Heart left ventricle (tissue), 16 donors: ENCODE results near the gene ZNF865. TPM values are rescaled to one million over a fixed set of nuclear protein-coding genes. Genes with fewer than 3 reads are reported as not detected.

ENCODE experiments used
- ATAC-seq, 4 donors: fragments of 200-7000 bp; cut with Tn5 transposase; one replicate each; pipeline ENCODE4 v1.9.1; 2020 to 2022; ENCODE audit warnings: moderate library complexity in 4 of 4, mild to moderate bottlenecking in 3 of 4, moderate number of reproducible peaks in 1 of 4
- DNase-seq, 5 donors: peaks; one replicate each; pipeline ENCODE4 v3.0.0-alpha.2; 2020
- H3K27ac ChIP-seq, 12 donors: fragments of 200-600 bp; sonication (generic) in 4 of 12; one replicate each; pipeline versions ENCODE4 v1.5.0 to v1.8.0; 2016 to 2022; ENCODE audit warnings: mild to moderate bottlenecking in 2 of 12
- H3K27me3 ChIP-seq, 9 donors: fragments of 200-600 bp; sonication (generic) in 2 of 9; one replicate each; pipeline versions ENCODE4 v1.5.1 to v1.8.0; 2016 to 2022; ENCODE audit warnings: mild to moderate bottlenecking in 3 of 9
- H3K36me3 ChIP-seq, 9 donors: fragments of 200-600 bp; sonication (generic) in 2 of 9; one replicate each; pipeline versions ENCODE4 v1.5.0 to v1.8.0; 2018 to 2022; ENCODE audit warnings: mild to moderate bottlenecking in 2 of 9
- H3K4me1 ChIP-seq, 12 donors: fragments of 200-600 bp; sonication (generic) in 4 of 12; one replicate each; pipeline versions ENCODE4 v1.5.0 to v1.8.0; 2016 to 2022; ENCODE audit warnings: mild to moderate bottlenecking in 3 of 12
- H3K4me3 ChIP-seq, 12 donors: fragments of 200-600 bp; sonication (generic) in 4 of 12; one replicate each; pipeline versions ENCODE4 v1.5.0 to v1.8.0; 2017 to 2022; ENCODE audit warnings: mild to moderate bottlenecking in 9 of 12, moderate library complexity in 4 of 12
- H3K9me3 ChIP-seq, 12 donors: fragments of 200-600 bp; sonication (generic) in 4 of 12; one replicate each; pipeline versions ENCODE4 v1.5.0 to v1.8.0; 2016 to 2022; ENCODE audit warnings: mild to moderate bottlenecking in 1 of 12
- POLR2A ChIP-seq, 2 donors: fragments of 450-650 bp; IDR thresholded peaks; one replicate each; pipeline ENCODE4 v1.6.1; 2017; ENCODE audit warnings: antibody characterized with exemption in 2 of 2, mild to moderate bottlenecking in 2 of 2, moderate library complexity in 2 of 2
- WGBS, 4 donors: extraction: QIAGEN DNeasy Blood & Tissue Kit in 2 of 4; methylation state at CpG; one replicate each; pipeline versions ENCODE4 v1.1.5 to v1.1.7; 2013 to 2018; 5-methylcytosine and 5-hydroxymethylcytosine counted together
- intact Hi-C, 10 donors: fragments of 100-400 bp; cut with DNase I; formaldehyde crosslinking; loops; one replicate each; pipeline versions ENCODE4 v1.11.1 to v1.14.2; 2022
- polyA plus RNA-seq, 2 donors: library from polyadenylated mRNA; stranded (reverse); fragments of 200-250 nt; gene quantifications; one replicate each; pipeline ENCODE4 v1.2.3, GENCODE V29; 2013
- total RNA-seq, 9 donors: library from RNA; depleted of rRNA in 2 of 9; stranded (reverse); fragments of >200 nt in 2 of 9; fragmentation: NEBNext Ultra II Directional in 3 of 9; extraction: Animal tissue kit (Norgen Biotek cat#: 25700) in 3 of 9; gene quantifications; one replicate each; pipeline versions ENCODE4 v1.1.0 to v1.2.4, GENCODE V29; 2016 to 2023
- TF ChIP-seq, protein P1 (sequence below), 12 donors: fragments of 200-600 bp; sonication (generic) in 4 of 12; IDR thresholded peaks; one replicate each; pipeline versions ENCODE4 v1.5.0 to v1.8.0; 2018 to 2022; ENCODE audit warnings: antibody characterized with exemption in 12 of 12, mild to moderate bottlenecking in 5 of 12
- donor health status: ischemic (EF 13 %, LVEDD 7.1; RV severe dilation, severe dysfunction).
- donor health status: healthy with polysubstance abuse.
- donor health status: DM: no; HTN: yes; CAD: no.
- donor health status: DM: no; HTN: no; CAD: no.
- donor health status: ischemic (EF 25% LVEDD 6.9; RV normal size, moderate dysfunction).
- donor health status: ischemic (EF 25% LVEDD 5.7; RV mildly dilated, moderate dysfunction).
- donor health status: healthy.
- donor health status: DM: yes; HTN: yes; CAD: no.
- donor health status: ischemic (EF 35%, LVEDD 5.7; RV mildly dilated, moderate dysfunction).
- donor health status: nonischemic (EF 11% LVEDD 7.7; RV severe dilation, severe dysfunction).
- donor health status: DM: yes; HTN: yes; CAD: no.
- donor health status: PGD.
- donor health status: ischemic (EF 29% LVEDD 5.4; RV normal size, mild dysfunction).
- donor health status: nonischemic (EF 23%, LVEDD 6.1; RV moderate dilation, normal function).

ZNF865 gene
- total and polyA plus RNA-seq, 11 donors = 11.4 to 24.3 (median 14.2) TPM

DNA sequence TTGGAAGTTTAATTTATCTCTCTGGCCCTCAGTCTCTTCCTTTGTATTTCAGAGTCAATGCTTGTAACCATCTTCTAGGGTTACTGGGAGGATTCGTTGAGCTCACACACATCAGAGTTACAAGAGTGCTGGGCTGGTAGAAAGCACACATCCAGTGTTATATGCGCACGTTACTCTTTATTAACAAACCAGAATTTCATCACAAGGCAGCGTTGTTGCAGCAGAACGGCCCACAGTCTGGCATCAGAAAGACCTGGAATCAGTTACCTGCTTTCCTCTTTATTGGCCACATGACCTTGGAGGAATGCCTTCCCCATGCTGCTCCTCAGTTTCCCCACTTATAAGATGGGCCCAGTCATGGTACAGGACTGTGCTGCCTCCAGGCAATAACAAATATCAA is 3.9 kb downstream of the ZNF865 start:
- Histone ChIP-seq H3K27ac (peak overlapping the region in 1 of 12 donors; percentile 2), H3K36me3 (peaks cover 0 to 27% (median 15%) of the 10 kb centered on the region in 9 donors), H3K27me3 (no peaks in the 10 kb centered on the region), H3K9me3 (no peaks in the 10 kb centered on the region), H3K4me1 (peaks cover 0 to 61% (median 41%) of the 10 kb centered on the region in 12 donors), H3K4me3 (no peak overlapping the region)
- no peak for DNase-seq
- TF ChIP-seq POLR2A (IDR thresholded peaks at IDR 0.05) = no peak
- TF ChIP-seq, protein P1, sequence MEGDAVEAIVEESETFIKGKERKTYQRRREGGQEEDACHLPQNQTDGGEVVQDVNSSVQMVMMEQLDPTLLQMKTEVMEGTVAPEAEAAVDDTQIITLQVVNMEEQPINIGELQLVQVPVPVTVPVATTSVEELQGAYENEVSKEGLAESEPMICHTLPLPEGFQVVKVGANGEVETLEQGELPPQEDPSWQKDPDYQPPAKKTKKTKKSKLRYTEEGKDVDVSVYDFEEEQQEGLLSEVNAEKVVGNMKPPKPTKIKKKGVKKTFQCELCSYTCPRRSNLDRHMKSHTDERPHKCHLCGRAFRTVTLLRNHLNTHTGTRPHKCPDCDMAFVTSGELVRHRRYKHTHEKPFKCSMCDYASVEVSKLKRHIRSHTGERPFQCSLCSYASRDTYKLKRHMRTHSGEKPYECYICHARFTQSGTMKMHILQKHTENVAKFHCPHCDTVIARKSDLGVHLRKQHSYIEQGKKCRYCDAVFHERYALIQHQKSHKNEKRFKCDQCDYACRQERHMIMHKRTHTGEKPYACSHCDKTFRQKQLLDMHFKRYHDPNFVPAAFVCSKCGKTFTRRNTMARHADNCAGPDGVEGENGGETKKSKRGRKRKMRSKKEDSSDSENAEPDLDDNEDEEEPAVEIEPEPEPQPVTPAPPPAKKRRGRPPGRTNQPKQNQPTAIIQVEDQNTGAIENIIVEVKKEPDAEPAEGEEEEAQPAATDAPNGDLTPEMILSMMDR (IDR thresholded peaks at IDR 0.05) = no peak
- intact Hi-C loops = loop anchor here in 4 of 10 donors (5.0 to 10.0 kb wide), 3 partner anchors 92 to 465 kb away; partner anchors contain the start of genes BRSK1 (in 1 of the 4), HSPBP1 (in 1 of the 4) and TNNT1 (in 1 of the 4)
- 93 to 95% (median 93%) methylated on average over 5 of the region's 5 CpGs for WGBS, 4 donors
- ATAC-seq = no peak

DNA sequence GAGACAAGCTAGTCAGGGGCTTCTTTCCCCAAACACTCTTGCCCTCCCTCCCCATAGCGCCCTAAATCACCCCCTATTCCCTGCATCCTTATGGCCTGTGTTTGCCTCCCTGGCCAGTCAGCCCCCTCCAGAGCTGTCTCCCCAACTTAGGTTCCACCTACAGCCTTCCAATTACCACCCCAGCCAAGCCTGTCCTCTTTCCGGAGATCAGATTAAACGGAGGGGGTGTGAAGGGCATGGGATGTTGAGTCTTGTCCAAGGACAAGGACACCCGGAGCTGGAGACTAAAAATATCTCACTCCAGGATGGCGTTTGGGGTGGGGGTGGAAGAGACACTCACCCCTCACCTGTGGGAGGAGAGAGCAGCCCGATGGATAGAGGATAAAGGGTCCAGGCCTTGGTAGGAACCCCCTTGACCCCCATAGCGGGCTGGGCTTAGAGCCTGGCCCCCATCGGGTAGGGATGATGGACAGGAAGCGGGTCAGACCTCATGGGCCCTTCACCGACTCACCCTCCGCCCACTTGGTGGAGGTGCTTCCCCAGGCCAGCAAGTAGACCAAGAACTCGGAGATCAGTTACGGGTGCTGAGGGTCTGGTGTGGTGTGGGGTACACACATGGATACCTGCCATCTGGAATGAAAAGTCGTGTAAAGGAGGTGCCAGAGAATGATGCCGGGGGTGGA is 6.0 kb downstream of the ZNF865 start:
- WGBS, 4 donors = 53 to 55% (median 53%) methylated on average over 15 of the region's 15 CpGs
- TF ChIP-seq, protein P1 (IDR thresholded peaks at IDR 0.05) = no peak
- no peak for TF ChIP-seq POLR2A (IDR thresholded peaks at IDR 0.05)
- peak overlapping the region; percentile 38 to 93 (median 77) for H3K27ac ChIP-seq
- H3K36me3 ChIP-seq = peaks cover 0 to 46% (median 29%) of the 10 kb centered on the region in 9 donors
- peak overlapping the region in 3 of 12 donors; percentile 4 to 24 (median 18) for H3K4me3 ChIP-seq
- DNase-seq (peak in 1 of 5 donors; percentile 53), ATAC-seq (peak; percentile 74 to 89 (median 82))
- no peaks in the 10 kb centered on the region for H3K9me3 ChIP-seq
- no peaks in the 10 kb centered on the region for H3K27me3 ChIP-seq
- intact Hi-C loops = no loop called here
- peaks cover 0 to 50% (median 31%) of the 10 kb centered on the region in 12 donors for H3K4me1 ChIP-seq

DNA sequence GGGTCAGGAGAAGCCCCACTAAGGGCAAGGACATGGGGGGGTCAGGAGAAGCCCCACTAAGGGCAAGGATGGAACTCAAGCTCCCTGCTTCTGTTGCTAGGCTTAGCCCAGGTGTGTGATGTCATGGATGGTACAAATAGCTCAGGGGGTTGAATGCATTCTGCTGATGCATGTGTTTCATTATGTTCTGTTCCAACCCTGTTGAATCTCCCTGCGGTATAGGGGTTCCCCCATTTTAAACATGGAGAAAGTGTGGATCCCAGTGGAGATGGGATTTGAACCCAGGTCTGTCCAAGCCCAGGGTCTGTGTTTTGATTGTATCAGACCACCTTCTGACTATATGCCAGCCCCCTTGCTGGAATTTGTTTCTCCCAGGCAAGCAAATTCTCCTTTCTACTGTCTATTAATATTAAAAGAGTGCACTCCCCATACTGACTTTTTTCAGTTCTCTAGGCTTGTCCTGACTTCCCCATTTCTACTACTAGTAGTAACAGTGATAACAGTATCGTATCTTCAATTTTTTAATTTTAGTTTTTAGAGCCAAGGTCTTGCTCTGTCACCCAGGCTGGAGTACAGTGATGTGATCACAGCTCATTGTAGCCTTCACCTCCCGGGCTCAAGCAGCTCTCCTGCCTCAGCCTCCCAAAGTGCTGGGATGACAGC is 6.7 kb downstream of the ZNF865 start:
- Histone ChIP-seq H3K27me3 (no peaks in the 10 kb centered on the region), H3K4me1 (peaks cover 0 to 43% (median 25%) of the 10 kb centered on the region in 12 donors), H3K27ac (peak overlapping the region; percentile 38 to 93 (median 77)), H3K36me3 (peaks cover 0 to 50% (median 34%) of the 10 kb centered on the region in 9 donors), H3K4me3 (no peak overlapping the region), H3K9me3 (no peaks in the 10 kb centered on the region)
- DNase-seq (no peak), ATAC-seq (peak; percentile 1 to 50 (median 19))
- TF ChIP-seq, protein P1 (IDR thresholded peaks at IDR 0.05) = no peak
- TF ChIP-seq POLR2A (IDR thresholded peaks at IDR 0.05) = no peak
- WGBS, 4 donors = 52 to 63% (median 60%) methylated on average over 3 of the region's 3 CpGs
- intact Hi-C loops = no loop called here

DNA sequence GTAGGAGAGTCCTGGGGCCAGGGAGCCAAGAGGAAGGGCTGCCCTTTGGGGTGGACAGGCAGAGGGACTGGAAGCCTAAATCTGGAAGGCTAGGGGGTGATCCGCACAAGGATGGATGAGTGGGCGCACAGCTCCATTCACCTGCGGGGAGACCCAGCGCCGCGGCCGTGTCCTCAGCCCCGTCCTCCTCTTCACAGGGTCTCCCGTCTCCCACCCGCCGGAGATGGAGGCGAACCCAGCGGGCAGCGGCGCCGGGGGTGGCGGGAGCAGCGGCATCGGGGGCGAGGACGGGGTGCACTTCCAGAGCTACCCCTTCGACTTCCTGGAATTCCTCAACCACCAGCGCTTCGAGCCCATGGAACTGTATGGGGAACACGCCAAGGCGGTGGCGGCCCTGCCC is 7.9 kb downstream of the ZNF865 start:
- no peak overlapping the region for H3K4me3 ChIP-seq
- no peak for TF ChIP-seq POLR2A (IDR thresholded peaks at IDR 0.05)
- TF ChIP-seq, protein P1 (IDR thresholded peaks at IDR 0.05) = no peak
- DNase-seq = peak in 1 of 5 donors; percentile 61
- intact Hi-C loops = no loop called here
- no peak for ATAC-seq
- H3K36me3 ChIP-seq = peaks cover 0 to 58% (median 43%) of the 10 kb centered on the region in 9 donors
- H3K4me1 ChIP-seq = peaks cover 0 to 33% (median 22%) of the 10 kb centered on the region in 12 donors
- H3K9me3 ChIP-seq = no peaks in the 10 kb centered on the region
- H3K27me3 ChIP-seq = no peaks in the 10 kb centered on the region
- peak overlapping the region in 2 of 12 donors; percentile 85 to 86 for H3K27ac ChIP-seq
- WGBS, 4 donors = 94 to 97% (median 95%) methylated on average over 24 to 27 of the region's 27 CpGs
